ENCODE data around the gene TATDN2.

TATDN2 gene

GRCh38 chr3:10240799-10241198 lies 7.5 kb upstream of the TATDN2 start:
- TF ChIP-seq CTCF (conservative IDR thresholded peaks at IDR 0.05), result no peak

GRCh38 chr3:10242182-10243065 lies 5.8 kb upstream of the TATDN2 start:
- no peak overlapping the region for H3K27ac ChIP-seq
- no peak for TF ChIP-seq CTCF (conservative IDR thresholded peaks at IDR 0.05)

More at GRCh38 chr3:10240799-10241198, 7.5 kb upstream of the TATDN2 start:
- no peak overlapping the region for H3K27ac ChIP-seq

- H3K27ac ChIP-seq, result no peak overlapping the region
- no peak for TF ChIP-seq CTCF (conservative IDR thresholded peaks at IDR 0.05)
These were observed 4.2 kb upstream of the TATDN2 start for GRCh38 chr3:10244009-10244408.

- H3K27ac ChIP-seq, result no peak overlapping the region
- no peak for TF ChIP-seq CTCF (conservative IDR thresholded peaks at IDR 0.05)
These were observed 3.1 kb upstream of the TATDN2 start for GRCh38 chr3:10245081-10245712.

GRCh38 chr3:10247679-10248183 lies 528 bp upstream of the TATDN2 start:
- peak overlapping the region; percentile 87 for H3K27ac ChIP-seq
- TF ChIP-seq CTCF (conservative IDR thresholded peaks at IDR 0.05), result no peak

- no peak for TF ChIP-seq CTCF (conservative IDR thresholded peaks at IDR 0.05)
- peak overlapping the region; percentile 87 for H3K27ac ChIP-seq
These were observed 907 bp downstream of the TATDN2 start for GRCh38 chr3:10248984-10249748.

GRCh38 chr3:10249833-10250232 lies 1.6 kb downstream of the TATDN2 start:
- H3K27ac ChIP-seq, result peak overlapping the region; percentile 87
- no peak for TF ChIP-seq CTCF (conservative IDR thresholded peaks at IDR 0.05)
